Osteocyte (in vitro differentiated cells): ENCODE data around the gene C19orf12. TPM values are rescaled to one million over a fixed set of nuclear protein-coding genes. Genes with fewer than 3 reads are reported as not detected.

Experiments
- DNase-seq: peaks from one replicate; pipeline ENCODE4 v3.0.0; 2021; ENCODE audit warnings: mixed read lengths; ENCODE audit not compliant: unreplicated experiment; ENCODE audit errors: extremely low spot score
- H3K27ac Mint-ChIP-seq: one replicate; pipeline ENCODE4 v1.8.0; 2021; ENCODE audit warnings: mild to moderate bottlenecking, mixed read lengths; ENCODE audit not compliant: unreplicated experiment
- H3K27me3 Mint-ChIP-seq: one replicate; pipeline ENCODE4 v1.8.0; 2021; ENCODE audit warnings: mixed read lengths; ENCODE audit not compliant: unreplicated experiment
- H3K36me3 Mint-ChIP-seq: one replicate; pipeline ENCODE4 v1.8.0; 2021; ENCODE audit warnings: mixed read lengths; ENCODE audit not compliant: unreplicated experiment
- H3K4me1 Mint-ChIP-seq: one replicate; pipeline ENCODE4 v1.8.0; 2021; ENCODE audit warnings: mixed read lengths; ENCODE audit not compliant: unreplicated experiment
- H3K4me3 Mint-ChIP-seq: one replicate; pipeline ENCODE4 v1.8.0; 2021; ENCODE audit warnings: mild to moderate bottlenecking, moderate library complexity, mixed read lengths; ENCODE audit not compliant: unreplicated experiment
- H3K9me3 Mint-ChIP-seq: one replicate; pipeline ENCODE4 v1.8.0; 2021; ENCODE audit warnings: mixed read lengths; ENCODE audit not compliant: unreplicated experiment
- long read RNA-seq: library from polyadenylated mRNA; unstranded; transcript quantifications from one replicate; pipeline ENCODE4 v2.0.0, GENCODE V29; 2021
- total RNA-seq: library from RNA; stranded (reverse); gene quantifications from 2 replicates; pipeline ENCODE4 v1.2.1, GENCODE V29; 2021
- TF ChIP-seq, protein P1 (sequence below): fragments of 200-600 bp; sonication (generic); IDR thresholded peaks from 2 replicates; pipeline ENCODE4 v1.5.0; 2021; ENCODE audit warnings: antibody characterized with exemption, mild to moderate bottlenecking, moderate library complexity

The C19orf12 gene
- total RNA-seq = 40.0 and 42.7 TPM in 2 replicates
- long read RNA-seq, full-length matches to known transcripts = 6 of 17 reads
- long read RNA-seq, partial matches to known transcripts = 4 of 17 reads
- long read RNA-seq, other reads (novel, unspliced or antisense) = 7 of 17 reads

DNA sequence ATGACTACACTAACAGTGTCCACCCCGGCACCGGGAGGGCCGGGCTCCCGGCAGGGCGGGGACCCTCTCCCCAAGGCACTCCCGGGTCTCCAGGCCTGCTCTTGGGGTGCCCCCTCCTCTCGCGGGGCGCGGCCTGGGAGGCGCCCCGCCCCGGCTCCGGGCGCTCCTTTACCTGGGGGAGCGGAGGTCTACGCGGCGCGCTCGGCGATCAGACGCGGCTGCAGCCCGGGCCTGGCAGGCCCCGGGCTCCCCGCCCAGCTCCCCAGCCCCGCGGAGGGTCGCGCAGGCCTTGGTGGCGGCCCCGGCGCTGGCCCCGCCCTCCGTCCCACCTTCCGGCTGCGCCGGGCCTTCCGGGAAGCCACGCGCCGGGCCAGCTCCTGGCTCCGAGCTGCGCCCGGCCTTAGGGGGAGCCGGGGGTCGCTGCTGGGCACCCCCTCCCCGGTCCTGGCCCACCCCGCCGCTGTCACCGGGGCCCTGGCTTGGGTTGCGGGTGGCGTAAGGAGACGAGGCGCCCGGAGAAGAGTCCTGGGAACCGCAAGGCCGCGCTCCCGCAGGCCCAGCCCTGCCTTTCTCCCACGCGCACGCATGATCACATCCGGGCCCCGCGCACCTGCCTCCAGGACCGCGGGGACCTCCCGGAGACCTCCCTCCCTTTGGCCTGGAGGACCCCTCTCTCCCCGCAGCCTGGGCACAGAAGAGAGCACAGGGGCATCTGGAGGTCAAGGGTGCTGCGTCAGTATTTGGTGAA lies at the start of gene C19orf12:
TSS of gene C19orf12 (minus strand) at position 309 of the 748 bp plus-strand sequence. CDS start 6,848 bp downstream, outside the sequence.
- no peaks in the 10 kb centered on the region for H3K9me3 Mint-ChIP-seq
- TF ChIP-seq, protein P1, sequence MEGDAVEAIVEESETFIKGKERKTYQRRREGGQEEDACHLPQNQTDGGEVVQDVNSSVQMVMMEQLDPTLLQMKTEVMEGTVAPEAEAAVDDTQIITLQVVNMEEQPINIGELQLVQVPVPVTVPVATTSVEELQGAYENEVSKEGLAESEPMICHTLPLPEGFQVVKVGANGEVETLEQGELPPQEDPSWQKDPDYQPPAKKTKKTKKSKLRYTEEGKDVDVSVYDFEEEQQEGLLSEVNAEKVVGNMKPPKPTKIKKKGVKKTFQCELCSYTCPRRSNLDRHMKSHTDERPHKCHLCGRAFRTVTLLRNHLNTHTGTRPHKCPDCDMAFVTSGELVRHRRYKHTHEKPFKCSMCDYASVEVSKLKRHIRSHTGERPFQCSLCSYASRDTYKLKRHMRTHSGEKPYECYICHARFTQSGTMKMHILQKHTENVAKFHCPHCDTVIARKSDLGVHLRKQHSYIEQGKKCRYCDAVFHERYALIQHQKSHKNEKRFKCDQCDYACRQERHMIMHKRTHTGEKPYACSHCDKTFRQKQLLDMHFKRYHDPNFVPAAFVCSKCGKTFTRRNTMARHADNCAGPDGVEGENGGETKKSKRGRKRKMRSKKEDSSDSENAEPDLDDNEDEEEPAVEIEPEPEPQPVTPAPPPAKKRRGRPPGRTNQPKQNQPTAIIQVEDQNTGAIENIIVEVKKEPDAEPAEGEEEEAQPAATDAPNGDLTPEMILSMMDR = no peak
- H3K27ac Mint-ChIP-seq = peak within 1 kb of the TSS; percentile 90
- DNase-seq = no peak
- H3K4me1 Mint-ChIP-seq = peaks cover 34% of the 10 kb centered on the region
- H3K36me3 Mint-ChIP-seq = peaks cover 2% of the 10 kb centered on the region
- H3K27me3 Mint-ChIP-seq = no peaks in the 10 kb centered on the region
- peak within 1 kb of the TSS; percentile 85 for H3K4me3 Mint-ChIP-seq

DNA sequence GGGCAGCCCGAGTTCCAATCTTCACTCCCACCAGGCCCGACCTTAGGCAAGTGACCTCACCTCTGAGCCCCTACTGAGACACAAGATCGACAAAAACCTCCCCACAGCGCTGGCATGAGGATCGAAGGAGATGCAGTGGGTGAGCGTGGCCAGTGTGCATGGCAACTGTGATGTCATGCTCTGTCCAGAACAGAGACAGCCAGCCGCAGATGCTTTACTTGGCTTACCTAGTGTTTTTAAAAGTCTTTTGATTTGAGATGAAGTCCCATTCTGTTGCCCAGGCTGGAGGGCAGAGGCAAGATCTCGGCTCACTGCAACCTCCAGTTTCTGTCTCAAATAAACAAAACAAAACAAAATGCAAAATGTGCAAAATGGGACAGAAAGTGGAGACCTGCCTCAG lies 49.3 kb upstream of the C19orf12 start:
- no peaks in the 10 kb centered on the region for H3K36me3 Mint-ChIP-seq
- no peak overlapping the region for H3K4me3 Mint-ChIP-seq
- H3K27ac Mint-ChIP-seq = no peak overlapping the region
- no peaks in the 10 kb centered on the region for H3K9me3 Mint-ChIP-seq
- TF ChIP-seq, protein P1 = no peak
- DNase-seq = no peak
- peaks cover 2% of the 10 kb centered on the region for H3K4me1 Mint-ChIP-seq
- H3K27me3 Mint-ChIP-seq = peaks cover 4% of the 10 kb centered on the region

DNA sequence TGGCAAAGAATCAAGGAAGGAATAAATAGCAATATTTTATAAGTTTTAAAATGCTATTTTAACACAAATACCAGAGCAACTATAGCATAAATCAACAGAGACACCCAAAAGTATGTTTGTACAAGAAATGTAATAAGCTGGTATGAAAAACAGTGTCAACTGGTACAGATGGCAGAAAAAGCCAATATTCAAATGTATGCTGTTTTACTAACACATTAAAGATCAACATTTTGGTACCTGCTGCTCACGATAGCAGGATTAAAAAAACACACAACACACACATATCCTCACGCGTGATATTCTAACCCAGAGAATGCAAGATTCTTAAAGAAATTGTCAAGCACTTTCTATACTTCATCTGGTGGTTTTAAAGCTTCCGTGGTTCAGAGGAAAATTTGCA lies 48.1 kb upstream of the C19orf12 start:
- H3K36me3 Mint-ChIP-seq = no peaks in the 10 kb centered on the region
- H3K27me3 Mint-ChIP-seq = peaks cover 4% of the 10 kb centered on the region
- no peak overlapping the region for H3K27ac Mint-ChIP-seq
- H3K4me1 Mint-ChIP-seq = peaks cover 2% of the 10 kb centered on the region
- TF ChIP-seq, protein P1 = no peak
- no peaks in the 10 kb centered on the region for H3K9me3 Mint-ChIP-seq
- no peak overlapping the region for H3K4me3 Mint-ChIP-seq
- no peak for DNase-seq

DNA sequence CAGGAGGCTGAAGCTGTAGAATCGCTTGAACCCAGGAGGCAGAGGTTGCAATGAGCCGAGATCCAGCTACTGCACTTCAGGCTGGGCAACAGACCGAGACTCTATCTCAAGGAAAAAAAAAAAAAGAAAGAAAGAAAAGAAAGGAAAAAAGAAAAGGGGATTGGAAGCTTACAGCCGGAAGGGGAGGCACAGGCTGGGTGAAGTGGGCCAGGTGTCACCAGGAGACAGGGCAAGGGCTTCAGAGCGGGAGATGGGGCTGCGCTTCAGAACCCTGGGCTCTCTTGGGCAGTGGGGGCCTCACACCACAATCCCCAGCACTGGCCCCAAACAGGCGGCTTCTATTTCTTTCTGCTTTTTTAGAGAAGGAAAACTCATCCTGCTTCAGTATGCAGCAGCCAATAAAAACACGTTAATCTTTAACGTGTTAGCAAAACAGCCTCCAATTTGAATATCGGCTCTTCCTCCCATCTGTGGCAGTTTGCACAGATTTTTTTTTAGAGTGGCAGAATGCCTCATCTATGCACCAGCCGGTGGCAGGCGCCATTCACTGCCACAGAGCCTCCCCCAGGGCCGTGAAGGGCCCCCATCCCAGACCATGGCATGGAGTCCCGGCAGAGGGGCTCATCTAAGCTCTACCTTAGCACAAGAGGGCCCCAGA lies 46.6 kb upstream of the C19orf12 start:
- Mint-ChIP-seq H3K4me1 (peaks cover 2% of the 10 kb centered on the region), H3K9me3 (no peaks in the 10 kb centered on the region), H3K4me3 (no peak overlapping the region), H3K27ac (no peak overlapping the region), H3K27me3 (peaks cover 4% of the 10 kb centered on the region), H3K36me3 (no peaks in the 10 kb centered on the region)
- TF ChIP-seq, protein P1 = no peak
- no peak for DNase-seq
